HepG2 (cell line): ENCODE results near the gene CTNNA1. TPM values are rescaled to one million over a fixed set of nuclear protein-coding genes. Genes with fewer than 3 reads are reported as not detected.

Experiments used
- ELF1 ChIP-seq: sonication (generic); formaldehyde crosslinking; IDR thresholded peaks from 2 replicates; pipeline ENCODE4 v1.4.0; 2020; ENCODE audit warnings: missing genetic modification reagents
- ZEB1 ChIP-seq: IDR thresholded peaks from 2 replicates; pipeline ENCODE4 v1.6.1; 2012; ENCODE audit warnings: mild to moderate bottlenecking, low read depth, inconsistent platforms; ENCODE audit not compliant: insufficient replicate concordance
- ZFP41 ChIP-seq: sonication (generic); formaldehyde crosslinking; IDR thresholded peaks from 2 replicates; pipeline ENCODE4 v1.4.0; 2020; ENCODE audit warnings: mild to moderate bottlenecking, missing genetic modification reagents, borderline replicate concordance
- ZNF430 ChIP-seq: sonication (generic); formaldehyde crosslinking; IDR thresholded peaks from 2 replicates; pipeline ENCODE4 v1.9.0; 2021; ENCODE audit warnings: mild to moderate bottlenecking, missing genetic modification reagents
- polyA plus RNA-seq, 8 experiments: library from polyadenylated mRNA; depleted of rRNA in 3 of 8; stranded (reverse) in 7 of 8; unstranded in 1 of 8; fragments of >200 nt; fragmentation: Illumina TruSeq in 4 of 8; extraction: Trizol in 4 of 8; gene quantifications; 2 replicates each; pipeline versions ENCODE4 v1.2.1 to v1.2.3, GENCODE V29; 2011 to 2016; ENCODE audit warnings: low read depth in 4 of 8, missing spikeins in 1 of 8, mixed read lengths in 1 of 8; ENCODE audit not compliant: insufficient read depth in 1 of 8
- total RNA-seq, 5 experiments: library from RNA; depleted of rRNA; stranded (reverse); fragments of >200 nt; fragmentation: Illumina TruSeq; extraction: Trizol; gene quantifications; 2 replicates each; pipeline ENCODE4 v1.2.3, GENCODE V29; 2016; ENCODE audit warnings: low read depth in 1 of 5
- TF ChIP-seq, protein P1 (sequence below), 2 experiments: fragments of 450-650 bp in 1 of 2; sonication (generic) in 1 of 2; formaldehyde crosslinking in 1 of 2; IDR thresholded peaks; 2 replicates each; pipeline versions ENCODE4 v1.6.1 to v1.8.0; 2016 to 2022; ENCODE audit warnings: antibody characterized with exemption in 1 of 2, mild to moderate bottlenecking in 1 of 2, missing genetic modification reagents in 1 of 2
- TF ChIP-seq, protein P2 (sequence below): sonication (generic); formaldehyde crosslinking; IDR thresholded peaks from 2 replicates; pipeline ENCODE4 v1.5.0; 2020; ENCODE audit warnings: mild to moderate bottlenecking, missing genetic modification reagents

CTNNA1 gene
- total and polyA plus RNA-seq, 2 of the 13 experiments (the other 11 are each of a cell fraction or from before 2014, with no cell fraction given): 66.8 to 162 TPM

GRCh38 chr5:138713247-138713646 is 40.0 kb upstream of the CTNNA1 start (continued):
- TF ChIP-seq, protein P1, sequence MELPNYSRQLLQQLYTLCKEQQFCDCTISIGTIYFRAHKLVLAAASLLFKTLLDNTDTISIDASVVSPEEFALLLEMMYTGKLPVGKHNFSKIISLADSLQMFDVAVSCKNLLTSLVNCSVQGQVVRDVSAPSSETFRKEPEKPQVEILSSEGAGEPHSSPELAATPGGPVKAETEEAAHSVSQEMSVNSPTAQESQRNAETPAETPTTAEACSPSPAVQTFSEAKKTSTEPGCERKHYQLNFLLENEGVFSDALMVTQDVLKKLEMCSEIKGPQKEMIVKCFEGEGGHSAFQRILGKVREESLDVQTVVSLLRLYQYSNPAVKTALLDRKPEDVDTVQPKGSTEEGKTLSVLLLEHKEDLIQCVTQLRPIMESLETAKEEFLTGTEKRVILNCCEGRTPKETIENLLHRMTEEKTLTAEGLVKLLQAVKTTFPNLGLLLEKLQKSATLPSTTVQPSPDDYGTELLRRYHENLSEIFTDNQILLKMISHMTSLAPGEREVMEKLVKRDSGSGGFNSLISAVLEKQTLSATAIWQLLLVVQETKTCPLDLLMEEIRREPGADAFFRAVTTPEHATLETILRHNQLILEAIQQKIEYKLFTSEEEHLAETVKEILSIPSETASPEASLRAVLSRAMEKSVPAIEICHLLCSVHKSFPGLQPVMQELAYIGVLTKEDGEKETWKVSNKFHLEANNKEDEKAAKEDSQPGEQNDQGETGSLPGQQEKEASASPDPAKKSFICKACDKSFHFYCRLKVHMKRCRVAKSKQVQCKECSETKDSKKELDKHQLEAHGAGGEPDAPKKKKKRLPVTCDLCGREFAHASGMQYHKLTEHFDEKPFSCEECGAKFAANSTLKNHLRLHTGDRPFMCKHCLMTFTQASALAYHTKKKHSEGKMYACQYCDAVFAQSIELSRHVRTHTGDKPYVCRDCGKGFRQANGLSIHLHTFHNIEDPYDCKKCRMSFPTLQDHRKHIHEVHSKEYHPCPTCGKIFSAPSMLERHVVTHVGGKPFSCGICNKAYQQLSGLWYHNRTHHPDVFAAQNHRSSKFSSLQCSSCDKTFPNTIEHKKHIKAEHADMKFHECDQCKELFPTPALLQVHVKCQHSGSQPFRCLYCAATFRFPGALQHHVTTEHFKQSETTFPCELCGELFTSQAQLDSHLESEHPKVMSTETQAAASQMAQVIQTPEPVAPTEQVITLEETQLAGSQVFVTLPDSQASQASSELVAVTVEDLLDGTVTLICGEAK (IDR thresholded peaks at IDR 0.05): no peak
- TF ChIP-seq, protein P1 (CRISPR knock-in tag; IDR thresholded peaks at IDR 0.05): no peak
- TF ChIP-seq, protein P2, sequence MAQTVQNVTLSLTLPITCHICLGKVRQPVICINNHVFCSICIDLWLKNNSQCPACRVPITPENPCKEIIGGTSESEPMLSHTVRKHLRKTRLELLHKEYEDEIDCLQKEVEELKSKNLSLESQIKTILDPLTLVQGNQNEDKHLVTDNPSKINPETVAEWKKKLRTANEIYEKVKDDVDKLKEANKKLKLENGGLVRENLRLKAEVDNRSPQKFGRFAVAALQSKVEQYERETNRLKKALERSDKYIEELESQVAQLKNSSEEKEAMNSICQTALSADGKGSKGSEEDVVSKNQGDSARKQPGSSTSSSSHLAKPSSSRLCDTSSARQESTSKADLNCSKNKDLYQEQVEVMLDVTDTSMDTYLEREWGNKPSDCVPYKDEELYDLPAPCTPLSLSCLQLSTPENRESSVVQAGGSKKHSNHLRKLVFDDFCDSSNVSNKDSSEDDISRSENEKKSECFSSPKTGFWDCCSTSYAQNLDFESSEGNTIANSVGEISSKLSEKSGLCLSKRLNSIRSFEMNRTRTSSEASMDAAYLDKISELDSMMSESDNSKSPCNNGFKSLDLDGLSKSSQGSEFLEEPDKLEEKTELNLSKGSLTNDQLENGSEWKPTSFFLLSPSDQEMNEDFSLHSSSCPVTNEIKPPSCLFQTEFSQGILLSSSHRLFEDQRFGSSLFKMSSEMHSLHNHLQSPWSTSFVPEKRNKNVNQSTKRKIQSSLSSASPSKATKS: no peak
- TF ChIP-seq ZEB1 (no peak), ZFP41 (CRISPR knock-in tag) (no peak), ELF1 (CRISPR knock-in tag) (no peak), ZNF430 (CRISPR knock-in tag) (no peak)
